Neuronal stem cell (in vitro differentiated cells): ENCODE results near the gene WRAP73.

ENCODE experiments used
- DNase-seq: peaks from one replicate; pipeline ENCODE4 v3.0.0-alpha.2; 2013; ENCODE audit warnings: low spot score
- H2AFZ ChIP-seq: one replicate; pipeline ENCODE4 v1.6.1; 2013; ENCODE audit warnings: mild to moderate bottlenecking, low read length, inconsistent platforms
- H2AK5ac ChIP-seq: 2 replicates; pipeline ENCODE4 v1.6.1; 2013; ENCODE audit warnings: low read depth, mild to moderate bottlenecking, inconsistent platforms, low read length, moderate library complexity, mixed read lengths
- H2BK120ac ChIP-seq: 2 replicates; pipeline ENCODE4 v1.6.1; 2013; ENCODE audit warnings: low read depth, mild to moderate bottlenecking, inconsistent platforms, low read length, moderate library complexity, mixed read lengths
- H2BK12ac ChIP-seq: one replicate; pipeline ENCODE4 v1.6.1; 2013; ENCODE audit warnings: low read length, inconsistent platforms
- H2BK15ac ChIP-seq: 2 replicates; pipeline ENCODE4 v1.6.1; 2013; ENCODE audit warnings: mild to moderate bottlenecking, low read length, inconsistent platforms, mixed read lengths
- H2BK5ac ChIP-seq: one replicate; pipeline ENCODE4 v1.6.1; 2013; ENCODE audit warnings: inconsistent platforms, mild to moderate bottlenecking, low read length, moderate library complexity
- H3K14ac ChIP-seq: one replicate; pipeline ENCODE4 v1.6.1; 2013; ENCODE audit warnings: low read length, inconsistent platforms
- H3K18ac ChIP-seq: 2 replicates; pipeline ENCODE4 v1.6.1; 2013; ENCODE audit warnings: low read length, inconsistent platforms
- H3K23ac ChIP-seq: 2 replicates; pipeline ENCODE4 v1.6.1; 2013; ENCODE audit warnings: low read depth, mild to moderate bottlenecking, mixed read lengths, low read length, inconsistent platforms; ENCODE audit not compliant: poor library complexity
- H3K27ac ChIP-seq: replicated peaks from 3 replicates; pipeline ENCODE4 v1.5.1; 2013; ENCODE audit warnings: low read length, inconsistent platforms
- H3K27me3 ChIP-seq, 3 experiments: 2 replicates each; pipeline ENCODE4 v1.6.1; 2013; ENCODE audit warnings: low read length in 3 of 3, mild to moderate bottlenecking in 2 of 3, inconsistent platforms in 1 of 3, low read depth in 1 of 3, mixed read lengths in 1 of 3, moderate library complexity in 1 of 3; ENCODE audit not compliant: control insufficient read depth in 3 of 3, insufficient read depth in 3 of 3
- H3K36me3 ChIP-seq, 2 donors: replicated peaks in 1 of 2; 2 replicates each; pipeline ENCODE4 v1.6.1; 2013; ENCODE audit warnings: low read length in 2 of 2; ENCODE audit not compliant: control insufficient read depth in 2 of 2, insufficient read depth in 2 of 2
- H3K4ac ChIP-seq: 2 replicates; pipeline ENCODE4 v1.6.1; 2013; ENCODE audit warnings: inconsistent platforms, mild to moderate bottlenecking, low read length, moderate library complexity
- H3K4me1 ChIP-seq, 2 donors: 1 replicate in 1 of 2; 2 replicates in 1 of 2; pipeline ENCODE4 v1.6.1; 2013; ENCODE audit warnings: low read length in 2 of 2, low read depth in 1 of 2; ENCODE audit not compliant: control insufficient read depth in 2 of 2, insufficient read depth in 1 of 2
- H3K4me2 ChIP-seq: one replicate; pipeline ENCODE4 v1.6.1; 2013; ENCODE audit warnings: mild to moderate bottlenecking, low read length, inconsistent platforms; ENCODE audit not compliant: insufficient read depth, poor library complexity, severe bottlenecking
- H3K4me3 ChIP-seq, 2 donors: 2 replicates each; pipeline ENCODE4 v1.5.1; 2013; ENCODE audit warnings: low read length in 2 of 2, mild to moderate bottlenecking in 2 of 2, inconsistent platforms in 1 of 2, moderate library complexity in 1 of 2
- H3K79me1 ChIP-seq: one replicate; pipeline ENCODE4 v1.6.1; 2013; ENCODE audit warnings: low read depth, mild to moderate bottlenecking, inconsistent platforms, low read length, moderate library complexity
- H3K9ac ChIP-seq: one replicate; pipeline ENCODE4 v1.6.1; 2013; ENCODE audit warnings: mild to moderate bottlenecking, low read depth, low read length, inconsistent platforms; ENCODE audit not compliant: poor library complexity
- H3K9me3 ChIP-seq, 2 donors: replicated peaks in 1 of 2; 2 replicates each; pipeline versions ENCODE3 to v1.6.1; 2013; ENCODE audit warnings: low read length in 2 of 2, mild to moderate bottlenecking in 2 of 2, inconsistent platforms in 1 of 2, low read depth in 1 of 2, mixed read lengths in 1 of 2, moderate library complexity in 1 of 2; ENCODE audit not compliant: control insufficient read depth in 2 of 2, insufficient read depth in 1 of 2
- H4K8ac ChIP-seq: one replicate; pipeline ENCODE4 v1.6.1; 2013; ENCODE audit warnings: low read depth, mild to moderate bottlenecking, inconsistent platforms, low read length, moderate library complexity
- H4K91ac ChIP-seq: one replicate; pipeline ENCODE4 v1.6.1; 2013; ENCODE audit warnings: low read length, low read depth, mild to moderate bottlenecking, inconsistent platforms; ENCODE audit not compliant: poor library complexity
- WGBS, 2 donors: extraction: QIAGEN DNeasy Blood & Tissue Kit; methylation state at CpG; one replicate each; pipeline ENCODE4 v1.1.7; 2013; ENCODE audit warnings: missing lambda C conversion rate in 2 of 2, mixed read lengths in 1 of 2; ENCODE audit not compliant: insufficient read length in 2 of 2, insufficient replicate concordance in 1 of 2; ENCODE audit errors: extremely low coverage in 2 of 2; 5-methylcytosine and 5-hydroxymethylcytosine counted together

The WRAP73 gene

GRCh38 chr1:3685222-3685621 is 35.3 kb upstream of the WRAP73 start:
- Histone ChIP-seq H4K91ac (no peak overlapping the region), H3K18ac (peak overlapping the region; percentile 57), H2BK15ac (peak overlapping the region; percentile 85), H3K4me1 (peaks cover 4 to 17% of the 10 kb centered on the region in 2 donors), H3K36me3 (no peaks in the 10 kb centered on the region), H2BK5ac (peak overlapping the region; percentile 16), H3K4me2 (no peak overlapping the region), H2AK5ac (peak overlapping the region; percentile 92), H2AFZ (no peak overlapping the region), H2BK12ac (peak overlapping the region; percentile 81), H3K27ac (no peak overlapping the region), H3K9ac (peak overlapping the region; percentile 81), H3K9me3 (no peaks in the 10 kb centered on the region), H4K8ac (no peak overlapping the region), H3K4ac (no peak overlapping the region), H3K79me1 (peaks cover 2% of the 10 kb centered on the region), H2BK120ac (no peak overlapping the region), H3K27me3 (peaks cover 0 to 75% (median 16%) of the 10 kb centered on the region in 3 experiments), H3K23ac (peak overlapping the region; percentile 65), H3K14ac (peak overlapping the region; percentile 56), H3K4me3 (no peak overlapping the region)
- no CpG with 5 or more reads among the region's 14 CpGs for WGBS, 2 donors
- DNase-seq = no peak

DNA sequence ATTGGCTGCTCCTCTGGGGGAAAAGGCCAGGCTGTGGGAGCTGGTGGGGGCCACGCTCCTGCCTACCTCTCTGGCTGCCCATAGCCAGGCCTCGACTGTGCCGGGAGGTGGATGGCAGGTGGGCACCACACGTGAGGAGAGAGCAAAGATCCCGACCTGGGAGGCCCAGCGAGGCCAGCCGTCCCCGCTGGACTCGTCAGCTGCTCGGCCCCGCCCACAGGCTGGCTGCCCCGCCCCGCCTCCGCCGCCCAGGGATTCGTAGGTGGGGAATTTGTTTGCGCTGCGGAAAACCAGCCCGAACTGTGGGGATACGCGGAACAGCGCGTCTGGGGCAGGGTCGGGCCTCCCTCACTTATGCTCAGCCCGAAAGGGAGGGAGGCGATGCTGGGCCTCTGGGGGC is 34.1 kb upstream of the WRAP73 start:
- no peak overlapping the region for H4K8ac ChIP-seq
- H2BK15ac ChIP-seq = peak overlapping the region; percentile 89
- no CpG with 5 or more reads among the region's 26 CpGs for WGBS, 2 donors
- H3K14ac ChIP-seq = no peak overlapping the region
- H2BK12ac ChIP-seq = no peak overlapping the region
- peak overlapping the region; percentile 75 for H3K9ac ChIP-seq
- H3K4me1 ChIP-seq = peaks cover 2 to 17% of the 10 kb centered on the region in 2 donors
- peak overlapping the region; percentile 85 for H3K18ac ChIP-seq
- peaks cover 0 to 77% (median 16%) of the 10 kb centered on the region in 3 experiments for H3K27me3 ChIP-seq
- H2BK120ac ChIP-seq = peak overlapping the region; percentile 83
- no peak overlapping the region for H3K27ac ChIP-seq
- H2BK5ac ChIP-seq = peak overlapping the region; percentile 58
- no peaks in the 10 kb centered on the region for H3K36me3 ChIP-seq
- H2AFZ ChIP-seq = peak overlapping the region; percentile 76
- H4K91ac ChIP-seq = no peak overlapping the region
- peak; percentile 51 for DNase-seq
- peak overlapping the region; percentile 76 for H3K4me2 ChIP-seq
- no peaks in the 10 kb centered on the region for H3K9me3 ChIP-seq
- peak overlapping the region; percentile 92 for H2AK5ac ChIP-seq
- H3K4me3 ChIP-seq = peak overlapping the region in 1 of 2 donors; percentile 49
- H3K23ac ChIP-seq = peak overlapping the region; percentile 75
- peak overlapping the region; percentile 10 for H3K4ac ChIP-seq
- peaks cover 2% of the 10 kb centered on the region for H3K79me1 ChIP-seq

GRCh38 chr1:3683197-3683596 is 33.3 kb upstream of the WRAP73 start:
- DNase-seq = no peak
- Histone ChIP-seq H3K9ac (no peak overlapping the region), H3K23ac (no peak overlapping the region), H3K18ac (no peak overlapping the region), H3K27ac (no peak overlapping the region), H3K79me1 (peaks cover 2% of the 10 kb centered on the region), H2BK5ac (no peak overlapping the region), H4K91ac (peak overlapping the region; percentile 1), H3K4ac (no peak overlapping the region), H3K9me3 (no peaks in the 10 kb centered on the region), H2BK120ac (no peak overlapping the region), H3K4me2 (no peak overlapping the region), H3K4me3 (no peak overlapping the region), H3K27me3 (peaks cover 0 to 74% (median 16%) of the 10 kb centered on the region in 3 experiments), H2BK15ac (no peak overlapping the region), H2BK12ac (no peak overlapping the region), H3K36me3 (no peaks in the 10 kb centered on the region), H3K4me1 (peaks cover 0 to 12% of the 10 kb centered on the region in 2 donors), H2AFZ (no peak overlapping the region), H2AK5ac (no peak overlapping the region), H3K14ac (no peak overlapping the region), H4K8ac (no peak overlapping the region)
- WGBS, 2 donors = no CpG with 5 or more reads among the region's 1 CpG

GRCh38 chr1:3681898-3682806 is 32.2 kb upstream of the WRAP73 start:
- peak overlapping the region; percentile 93 for H2BK5ac ChIP-seq
- H3K27me3 ChIP-seq = peaks cover 0 to 74% (median 16%) of the 10 kb centered on the region in 3 experiments
- peak overlapping the region; percentile 72 for H2BK120ac ChIP-seq
- no peaks in the 10 kb centered on the region for H3K36me3 ChIP-seq
- H3K18ac ChIP-seq = peak overlapping the region; percentile 94
- no peak overlapping the region for H3K4me2 ChIP-seq
- H3K27ac ChIP-seq = no peak overlapping the region
- H3K9me3 ChIP-seq = no peaks in the 10 kb centered on the region
- H3K4me1 ChIP-seq = peaks cover 0 to 11% of the 10 kb centered on the region in 2 donors
- H3K23ac ChIP-seq = peak overlapping the region; percentile 94
- no peak overlapping the region for H3K4me3 ChIP-seq
- peaks cover 2% of the 10 kb centered on the region for H3K79me1 ChIP-seq
- no peak overlapping the region for H4K91ac ChIP-seq
- no peak overlapping the region for H3K9ac ChIP-seq
- H3K14ac ChIP-seq = peak overlapping the region; percentile 50
- H4K8ac ChIP-seq = no peak overlapping the region
- peak overlapping the region; percentile 88 for H2BK12ac ChIP-seq
- peak overlapping the region; percentile 85 for H2BK15ac ChIP-seq
- no peak for DNase-seq
- H2AFZ ChIP-seq = no peak overlapping the region
- peak overlapping the region; percentile 97 for H2AK5ac ChIP-seq
- H3K4ac ChIP-seq = peak overlapping the region; percentile 23
- no CpG with 5 or more reads among the region's 27 CpGs for WGBS, 2 donors
